Hematopoietic multipotent progenitor cell treated with erythropoietin and hydrocortisone succinate and interleukin-3 and kit ligand, for 6 days (in vitro differentiated cells): Measurements from ENCODE around the gene INSL3.
"Not testable (repeated sequence)": the region's sequence is repeated elsewhere in the genome, so short reads cannot be mapped to it uniquely, and the experiment has no call there.

Source experiments
- DNase-seq: peaks from one replicate; pipeline ENCODE4 v3.0.0-alpha.2; 2015

Gene INSL3

GRCh38 chr19:17811681-17812080, 9.6 kb downstream of the INSL3 start:
- no peak for DNase-seq

GRCh38 chr19:17811103-17811502, 10.2 kb downstream of the INSL3 start:
- DNase-seq, result no peak

GRCh38 chr19:17807731-17808316, 13.5 kb downstream of the INSL3 start:
- no peak for DNase-seq

GRCh38 chr19:17806945-17807344, 14.4 kb downstream of the INSL3 start:
- DNase-seq, result no peak

- no peak for DNase-seq
Measured at GRCh38 chr19:17805427-17805826, 15.9 kb downstream of the INSL3 start.

GRCh38 chr19:17803264-17803896, 17.9 kb downstream of the INSL3 start:
- peak; percentile 64 for DNase-seq

- no peak for DNase-seq
Measured at GRCh38 chr19:17802137-17802858, 19.0 kb downstream of the INSL3 start.

- DNase-seq, result not testable (repeated sequence)
Measured at GRCh38 chr19:17798599-17798998, 22.7 kb downstream of the INSL3 start.

GRCh38 chr19:17797424-17798201, 23.7 kb downstream of the INSL3 start:
- DNase-seq, result peak; percentile 48

- DNase-seq, result no peak
Measured at GRCh38 chr19:17796838-17797423, 24.4 kb downstream of the INSL3 start.

- no peak for DNase-seq
Measured at GRCh38 chr19:17796013-17796837, 25.1 kb downstream of the INSL3 start.

- no peak for DNase-seq
Measured at GRCh38 chr19:17795495-17795856, 25.8 kb downstream of the INSL3 start.

GRCh38 chr19:17794731-17795494, 26.4 kb downstream of the INSL3 start, which contains the start of gene B3GNT3:
Gene B3GNT3, plus strand, starts transcription at chr19:17795138. Its CDS starts 12,670 bp downstream, at chr19:17807808.
- peak; percentile 46 for DNase-seq

GRCh38 chr19:17794412-17794730, 26.9 kb downstream of the INSL3 start:
- DNase-seq, result no peak

- DNase-seq, result no peak
Measured at GRCh38 chr19:17790059-17790780, 31.1 kb downstream of the INSL3 start.

GRCh38 chr19:17788632-17789031, 32.7 kb downstream of the INSL3 start:
- DNase-seq, result no peak

GRCh38 chr19:17787274-17787913, 33.9 kb downstream of the INSL3 start:
- DNase-seq, result no peak

- DNase-seq, result peak; percentile 90
Measured at GRCh38 chr19:17784201-17785008, 36.9 kb downstream of the INSL3 start.

GRCh38 chr19:17783721-17784120, 37.6 kb downstream of the INSL3 start:
- DNase-seq, result not testable (repeated sequence)
